ENCODE results near the gene AKR1B1.
A peak's percentile ranks its signal among the peaks of the same experiment; 100 is the strongest.

The AKR1B1 gene

DNA sequence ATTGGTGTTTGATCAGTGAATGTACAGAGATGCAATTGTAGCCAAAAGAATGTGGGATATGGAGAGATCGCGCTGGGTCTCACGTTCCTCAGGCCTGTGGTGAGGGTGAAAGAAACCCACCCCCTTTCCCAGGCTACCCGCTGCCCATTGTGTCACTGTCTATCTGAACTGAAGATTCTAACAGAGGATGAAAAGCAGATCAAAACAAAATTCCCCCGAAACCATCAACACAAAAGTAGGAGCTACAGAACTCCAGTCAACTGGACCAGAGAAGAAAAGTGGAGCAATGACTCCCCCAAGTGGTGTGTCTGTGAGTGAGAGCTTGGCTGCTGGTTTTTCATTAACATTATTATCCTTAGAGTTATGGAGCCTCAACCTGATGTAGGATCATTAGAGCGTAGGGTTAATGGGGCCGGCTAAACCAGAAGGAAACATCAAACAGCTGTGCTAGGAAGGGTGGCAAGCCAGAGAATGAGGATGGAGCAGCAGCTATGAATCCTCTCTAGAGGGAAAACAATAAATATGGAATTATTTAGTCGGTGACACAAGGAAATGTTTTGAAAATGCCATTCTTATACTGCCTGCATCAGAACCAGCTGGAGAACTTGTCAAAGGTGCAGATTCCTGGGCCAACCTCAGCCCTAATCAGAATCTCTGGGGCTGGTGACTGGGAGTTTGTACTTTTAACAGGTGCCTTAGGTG, 38.3 kb downstream of the AKR1B1 start:
- H3K36me3 ChIP-seq (ENCODE audit: control insufficient read depth in 2 of 2, insufficient read depth in 1 of 2, low read length in 2 of 2), result no peaks in the 10 kb centered on the region
- no peaks in the 10 kb centered on the region for H3K4me1 ChIP-seq (ENCODE audit: control insufficient read depth, insufficient read depth, low read length)
- no peak overlapping the region for H3K27ac ChIP-seq (ENCODE audit: extremely low read depth, low read depth, low read length)

More for the DNA sequence above, 38.3 kb downstream of the AKR1B1 start:
- no peak overlapping the region for H3K4me3 ChIP-seq (ENCODE audit: low read depth, low read length)
- H3K9me3 ChIP-seq (ENCODE audit: control insufficient read depth, insufficient read depth, low read depth, low read length), result no peaks in the 10 kb centered on the region
- TF ChIP-seq ZNF654 (tag by site-specific recombination; IDR thresholded peaks at IDR 0.05; ENCODE audit: low read depth) (peak; percentile 94), ZNF561 (tag by site-specific recombination; IDR thresholded peaks at IDR 0.05; ENCODE audit: borderline replicate concordance) (no peak), ZNF274 (IDR thresholded peaks at IDR 0.05; ENCODE audit: low read length) (no peak), ZNF274 (tag by site-specific recombination; IDR thresholded peaks at IDR 0.05; ENCODE audit: borderline replicate concordance) (no peak), ZNF596 (tag by site-specific recombination; IDR thresholded peaks at IDR 0.05) (no peak), ZNF549 (tag by site-specific recombination; IDR thresholded peaks at IDR 0.05) (no peak), ZNF626 (tag by site-specific recombination; IDR thresholded peaks at IDR 0.05) (no peak), ZNF2 (tag by site-specific recombination; IDR thresholded peaks at IDR 0.05) (0 out of 2 replicates have a peak, but pooled peaks have one; percentile 30), ZNF341 (tag by site-specific recombination; IDR thresholded peaks at IDR 0.05; ENCODE audit: low read depth) (no peak)
- TF ChIP-seq, protein P1, sequence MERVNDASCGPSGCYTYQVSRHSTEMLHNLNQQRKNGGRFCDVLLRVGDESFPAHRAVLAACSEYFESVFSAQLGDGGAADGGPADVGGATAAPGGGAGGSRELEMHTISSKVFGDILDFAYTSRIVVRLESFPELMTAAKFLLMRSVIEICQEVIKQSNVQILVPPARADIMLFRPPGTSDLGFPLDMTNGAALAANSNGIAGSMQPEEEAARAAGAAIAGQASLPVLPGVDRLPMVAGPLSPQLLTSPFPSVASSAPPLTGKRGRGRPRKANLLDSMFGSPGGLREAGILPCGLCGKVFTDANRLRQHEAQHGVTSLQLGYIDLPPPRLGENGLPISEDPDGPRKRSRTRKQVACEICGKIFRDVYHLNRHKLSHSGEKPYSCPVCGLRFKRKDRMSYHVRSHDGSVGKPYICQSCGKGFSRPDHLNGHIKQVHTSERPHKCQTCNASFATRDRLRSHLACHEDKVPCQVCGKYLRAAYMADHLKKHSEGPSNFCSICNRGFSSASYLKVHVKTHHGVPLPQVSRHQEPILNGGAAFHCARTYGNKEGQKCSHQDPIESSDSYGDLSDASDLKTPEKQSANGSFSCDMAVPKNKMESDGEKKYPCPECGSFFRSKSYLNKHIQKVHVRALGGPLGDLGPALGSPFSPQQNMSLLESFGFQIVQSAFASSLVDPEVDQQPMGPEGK (tag by site-specific recombination; IDR thresholded peaks at IDR 0.05), result no peak
- TF ChIP-seq, protein P2, sequence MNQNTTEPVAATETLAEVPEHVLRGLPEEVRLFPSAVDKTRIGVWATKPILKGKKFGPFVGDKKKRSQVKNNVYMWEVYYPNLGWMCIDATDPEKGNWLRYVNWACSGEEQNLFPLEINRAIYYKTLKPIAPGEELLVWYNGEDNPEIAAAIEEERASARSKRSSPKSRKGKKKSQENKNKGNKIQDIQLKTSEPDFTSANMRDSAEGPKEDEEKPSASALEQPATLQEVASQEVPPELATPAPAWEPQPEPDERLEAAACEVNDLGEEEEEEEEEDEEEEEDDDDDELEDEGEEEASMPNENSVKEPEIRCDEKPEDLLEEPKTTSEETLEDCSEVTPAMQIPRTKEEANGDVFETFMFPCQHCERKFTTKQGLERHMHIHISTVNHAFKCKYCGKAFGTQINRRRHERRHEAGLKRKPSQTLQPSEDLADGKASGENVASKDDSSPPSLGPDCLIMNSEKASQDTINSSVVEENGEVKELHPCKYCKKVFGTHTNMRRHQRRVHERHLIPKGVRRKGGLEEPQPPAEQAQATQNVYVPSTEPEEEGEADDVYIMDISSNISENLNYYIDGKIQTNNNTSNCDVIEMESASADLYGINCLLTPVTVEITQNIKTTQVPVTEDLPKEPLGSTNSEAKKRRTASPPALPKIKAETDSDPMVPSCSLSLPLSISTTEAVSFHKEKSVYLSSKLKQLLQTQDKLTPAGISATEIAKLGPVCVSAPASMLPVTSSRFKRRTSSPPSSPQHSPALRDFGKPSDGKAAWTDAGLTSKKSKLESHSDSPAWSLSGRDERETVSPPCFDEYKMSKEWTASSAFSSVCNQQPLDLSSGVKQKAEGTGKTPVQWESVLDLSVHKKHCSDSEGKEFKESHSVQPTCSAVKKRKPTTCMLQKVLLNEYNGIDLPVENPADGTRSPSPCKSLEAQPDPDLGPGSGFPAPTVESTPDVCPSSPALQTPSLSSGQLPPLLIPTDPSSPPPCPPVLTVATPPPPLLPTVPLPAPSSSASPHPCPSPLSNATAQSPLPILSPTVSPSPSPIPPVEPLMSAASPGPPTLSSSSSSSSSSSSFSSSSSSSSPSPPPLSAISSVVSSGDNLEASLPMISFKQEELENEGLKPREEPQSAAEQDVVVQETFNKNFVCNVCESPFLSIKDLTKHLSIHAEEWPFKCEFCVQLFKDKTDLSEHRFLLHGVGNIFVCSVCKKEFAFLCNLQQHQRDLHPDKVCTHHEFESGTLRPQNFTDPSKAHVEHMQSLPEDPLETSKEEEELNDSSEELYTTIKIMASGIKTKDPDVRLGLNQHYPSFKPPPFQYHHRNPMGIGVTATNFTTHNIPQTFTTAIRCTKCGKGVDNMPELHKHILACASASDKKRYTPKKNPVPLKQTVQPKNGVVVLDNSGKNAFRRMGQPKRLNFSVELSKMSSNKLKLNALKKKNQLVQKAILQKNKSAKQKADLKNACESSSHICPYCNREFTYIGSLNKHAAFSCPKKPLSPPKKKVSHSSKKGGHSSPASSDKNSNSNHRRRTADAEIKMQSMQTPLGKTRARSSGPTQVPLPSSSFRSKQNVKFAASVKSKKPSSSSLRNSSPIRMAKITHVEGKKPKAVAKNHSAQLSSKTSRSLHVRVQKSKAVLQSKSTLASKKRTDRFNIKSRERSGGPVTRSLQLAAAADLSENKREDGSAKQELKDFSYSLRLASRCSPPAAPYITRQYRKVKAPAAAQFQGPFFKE (tag by site-specific recombination; IDR thresholded peaks at IDR 0.05; ENCODE audit: borderline replicate concordance), result no peak
- TF ChIP-seq, protein P3, sequence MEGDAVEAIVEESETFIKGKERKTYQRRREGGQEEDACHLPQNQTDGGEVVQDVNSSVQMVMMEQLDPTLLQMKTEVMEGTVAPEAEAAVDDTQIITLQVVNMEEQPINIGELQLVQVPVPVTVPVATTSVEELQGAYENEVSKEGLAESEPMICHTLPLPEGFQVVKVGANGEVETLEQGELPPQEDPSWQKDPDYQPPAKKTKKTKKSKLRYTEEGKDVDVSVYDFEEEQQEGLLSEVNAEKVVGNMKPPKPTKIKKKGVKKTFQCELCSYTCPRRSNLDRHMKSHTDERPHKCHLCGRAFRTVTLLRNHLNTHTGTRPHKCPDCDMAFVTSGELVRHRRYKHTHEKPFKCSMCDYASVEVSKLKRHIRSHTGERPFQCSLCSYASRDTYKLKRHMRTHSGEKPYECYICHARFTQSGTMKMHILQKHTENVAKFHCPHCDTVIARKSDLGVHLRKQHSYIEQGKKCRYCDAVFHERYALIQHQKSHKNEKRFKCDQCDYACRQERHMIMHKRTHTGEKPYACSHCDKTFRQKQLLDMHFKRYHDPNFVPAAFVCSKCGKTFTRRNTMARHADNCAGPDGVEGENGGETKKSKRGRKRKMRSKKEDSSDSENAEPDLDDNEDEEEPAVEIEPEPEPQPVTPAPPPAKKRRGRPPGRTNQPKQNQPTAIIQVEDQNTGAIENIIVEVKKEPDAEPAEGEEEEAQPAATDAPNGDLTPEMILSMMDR (tag by site-specific recombination; IDR thresholded peaks at IDR 0.05), result peak; percentile 54; the same call in 1 of the 2 replicates
- TF ChIP-seq, protein P4, sequence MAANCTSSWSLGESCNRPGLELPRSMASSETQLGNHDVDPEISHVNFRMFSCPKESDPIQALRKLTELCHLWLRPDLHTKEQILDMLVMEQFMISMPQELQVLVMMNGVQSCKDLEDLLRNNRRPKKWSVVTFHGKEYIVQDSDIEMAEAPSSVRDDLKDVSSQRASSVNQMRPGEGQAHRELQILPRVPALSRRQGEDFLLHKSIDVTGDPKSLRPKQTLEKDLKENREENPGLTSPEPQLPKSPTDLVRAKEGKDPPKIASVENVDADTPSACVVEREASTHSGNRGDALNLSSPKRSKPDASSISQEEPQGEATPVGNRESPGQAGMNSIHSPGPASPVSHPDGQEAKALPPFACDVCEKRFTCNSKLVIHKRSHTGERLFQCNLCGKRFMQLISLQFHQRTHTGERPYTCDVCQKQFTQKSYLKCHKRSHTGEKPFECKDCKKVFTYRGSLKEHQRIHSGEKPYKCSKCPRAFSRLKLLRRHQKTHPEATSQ (tag by site-specific recombination; IDR thresholded peaks at IDR 0.05), result no peak
- ChIA-PET POLR2A (no interaction called here), CTCF (interaction anchor here (0.6 to 3.3 kb wide), 23 partner anchors 9 to 1719 kb away, joined by 3 to 17 read pairs (median 3); partner anchors contain the start of gene SLC35B4)
